K562 (cell line): Measurements from ENCODE around the gene GRAMD1B.

ENCODE experiments used
- BCL6 ChIP-seq: fragments of 250-450 bp; sonication (Bioruptor Pico); IDR thresholded peaks from 2 replicates; pipeline ENCODE4 v1.4.0; 2020
- CBX3 ChIP-seq, 2 experiments: IDR thresholded peaks; 1 replicate in 1 of 2; 2 replicates in 1 of 2; pipeline ENCODE4 v1.6.1; 2012; ENCODE audit warnings: inconsistent platforms in 2 of 2, low read length in 2 of 2, borderline replicate concordance in 1 of 2, control low read depth in 1 of 2
- CREB1 ChIP-seq, 2 experiments: sonication (generic) in 1 of 2; formaldehyde crosslinking in 1 of 2; IDR thresholded peaks; 2 replicates each; pipeline versions ENCODE4 v1.6.1 to v1.8.0; 2012 to 2022; ENCODE audit warnings: inconsistent platforms in 1 of 2, mild to moderate bottlenecking in 1 of 2, missing genetic modification reagents in 1 of 2, moderate library complexity in 1 of 2
- CTCF ChIP-seq, 3 experiments: IDR thresholded peaks in 2 of 3; conservative IDR thresholded peaks in 1 of 3; 2 replicates each; pipeline ENCODE4 v1.5.1; 2011 to 2012; ENCODE audit warnings: low read length in 3 of 3, mild to moderate bottlenecking in 3 of 3, control low read depth in 2 of 3, improper control_type of control experiment in 1 of 3, inconsistent platforms in 1 of 3, low read depth in 1 of 3, mixed read lengths in 1 of 3, moderate library complexity in 1 of 3; ENCODE audit not compliant: insufficient read depth in 2 of 3
- DNMT1 ChIP-seq: fragments of 450-650 bp; IDR thresholded peaks from 2 replicates; pipeline ENCODE4 v1.6.1; 2016; ENCODE audit warnings: antibody characterized with exemption, mild to moderate bottlenecking
- EZH2 ChIP-seq: IDR thresholded peaks from 2 replicates; pipeline ENCODE4 v1.6.1; 2012; ENCODE audit warnings: low read depth, mild to moderate bottlenecking, inconsistent platforms, low read length, borderline replicate concordance
- FOXK2 ChIP-seq, 2 experiments: fragments of 450-650 bp; IDR thresholded peaks in 1 of 2; conservative IDR thresholded peaks in 1 of 2; 2 replicates each; pipeline ENCODE4 v1.6.1; 2016; ENCODE audit warnings: low read depth in 2 of 2, mild to moderate bottlenecking in 1 of 2
- GMEB1 ChIP-seq: fragments of 250-450 bp; sonication (Bioruptor Pico); IDR thresholded peaks from 2 replicates; pipeline ENCODE4 v1.4.0; 2020; ENCODE audit warnings: mild to moderate bottlenecking
- PBX2 ChIP-seq, 2 experiments: IDR thresholded peaks in 1 of 2; conservative IDR thresholded peaks in 1 of 2; 2 replicates each; pipeline ENCODE4 v1.6.1; 2016; ENCODE audit warnings: low read depth in 2 of 2, mild to moderate bottlenecking in 1 of 2, missing compliant biosample characterization in 1 of 2, missing genetic modification characterization in 1 of 2, moderate library complexity in 1 of 2
- PRMT5 ChIP-seq: sonication (generic); formaldehyde crosslinking; IDR thresholded peaks from 2 replicates; pipeline ENCODE4 v1.5.0; 2020; ENCODE audit warnings: missing genetic modification reagents
- STAT6 ChIP-seq: sonication (generic); formaldehyde crosslinking; IDR thresholded peaks from 2 replicates; pipeline ENCODE4 v1.8.1; 2023; ENCODE audit warnings: mild to moderate bottlenecking, missing genetic modification reagents
- ZNF224 ChIP-seq: sonication (generic); formaldehyde crosslinking; IDR thresholded peaks from 2 replicates; pipeline ENCODE4 v1.8.0; 2022; ENCODE audit warnings: mild to moderate bottlenecking, missing genetic modification reagents

- no peak for TF ChIP-seq EZH2
- no peak for TF ChIP-seq GMEB1 (CRISPR knock-in tag)
- no peak for TF ChIP-seq STAT6
- no peak for TF ChIP-seq CREB1 (IDR thresholded peaks at IDR 0.05)
- TF ChIP-seq CREB1 (CRISPR knock-in tag; IDR thresholded peaks at IDR 0.05), result no peak
- TF ChIP-seq CTCF (IDR thresholded peaks at IDR 0.05 in 2 of 3, conservative IDR thresholded peaks at IDR 0.05 in 1 of 3; ENCODE audit: insufficient read depth in 2 of 3, low read depth in 1 of 3, low read length in 3 of 3), result no peak
- TF ChIP-seq DNMT1, result no peak
- no peak for TF ChIP-seq ZNF224 (CRISPR knock-in tag)
- no peak for TF ChIP-seq CBX3 (IDR thresholded peaks at IDR 0.05; ENCODE audit: borderline replicate concordance in 1 of 2, low read length in 2 of 2)
- TF ChIP-seq PBX2 (CRISPR knock-in tag; IDR thresholded peaks at IDR 0.05; ENCODE audit: low read depth), result no peak
- no peak for TF ChIP-seq PBX2 (tag; conservative IDR thresholded peaks at IDR 0.05; ENCODE audit: low read depth)
- TF ChIP-seq FOXK2 (conservative IDR thresholded peaks at IDR 0.05 in 1 of 2, IDR thresholded peaks at IDR 0.05 in 1 of 2; ENCODE audit: low read depth in 2 of 2), result no peak
- TF ChIP-seq BCL6 (CRISPR knock-in tag), result no peak
- TF ChIP-seq PRMT5, result no peak
Measured at GRCh38 chr11:123654566-123655081, 224.6 kb downstream of the GRAMD1B start, which contains the start of gene SCN3B.
